ENCODE results near the gene CNOT1. TPM values are rescaled to one million over a fixed set of nuclear protein-coding genes. Genes with fewer than 3 reads are reported as not detected.

CNOT1 gene
- total RNA-seq, 2 donors from 2014 or later = 102 to 190 TPM

DNA sequence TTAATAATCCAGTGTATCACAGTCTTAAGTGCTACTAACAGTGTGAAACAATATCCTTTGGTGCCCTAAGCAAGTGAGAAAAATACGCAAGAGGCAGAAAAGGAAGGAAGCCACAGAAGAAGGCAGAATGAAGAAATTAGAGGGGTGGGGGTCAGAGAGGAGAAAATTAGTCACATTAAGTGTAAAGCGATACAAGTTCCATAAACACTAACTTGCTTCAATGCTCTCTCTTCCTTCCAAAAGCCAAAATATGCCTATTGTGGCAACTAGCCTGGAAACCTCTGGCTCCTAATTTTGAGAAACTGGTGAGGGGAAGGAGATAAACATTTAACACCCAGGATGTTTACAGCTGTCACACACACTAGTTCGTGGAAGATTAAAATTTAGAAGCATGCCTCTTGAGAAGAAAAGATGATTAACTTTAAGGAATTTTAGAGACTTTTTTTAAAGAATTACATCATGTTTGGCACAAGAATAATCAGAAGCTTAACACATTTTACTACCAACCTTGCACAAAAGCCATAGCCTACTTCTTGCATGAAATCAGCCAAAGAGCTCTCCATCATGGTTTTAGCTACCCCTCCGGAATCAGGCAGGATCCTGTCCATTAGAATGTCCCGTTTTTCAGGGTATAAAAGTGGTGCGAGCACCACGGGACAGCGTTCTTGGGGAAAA lies 44.7 kb downstream of the CNOT1 start:
- intact Hi-C loops (cut with DNase I) = no loop called here
- Histone ChIP-seq H3K9me3 (no peaks in the 10 kb centered on the region), H3K36me3 (peaks cover 0 to 7% of the 10 kb centered on the region in 2 donors), H3K27ac (no peak overlapping the region), H3K27me3 (replicated peaks; ENCODE audit: insufficient read depth) (no peaks in the 10 kb centered on the region), H3K4me3 (no peak overlapping the region), H3K4me1 (replicated peaks) (no peaks in the 10 kb centered on the region)
- 79% methylated on average over 8 of the region's 8 CpGs for WGBS
- no peak for DNase-seq (ENCODE audit: low spot score)
- TF ChIP-seq POLR2A (IDR thresholded peaks at IDR 0.05) (no peak), POLR2AphosphoS5 (IDR thresholded peaks at IDR 0.05) (no peak)
- TF ChIP-seq, protein P1, sequence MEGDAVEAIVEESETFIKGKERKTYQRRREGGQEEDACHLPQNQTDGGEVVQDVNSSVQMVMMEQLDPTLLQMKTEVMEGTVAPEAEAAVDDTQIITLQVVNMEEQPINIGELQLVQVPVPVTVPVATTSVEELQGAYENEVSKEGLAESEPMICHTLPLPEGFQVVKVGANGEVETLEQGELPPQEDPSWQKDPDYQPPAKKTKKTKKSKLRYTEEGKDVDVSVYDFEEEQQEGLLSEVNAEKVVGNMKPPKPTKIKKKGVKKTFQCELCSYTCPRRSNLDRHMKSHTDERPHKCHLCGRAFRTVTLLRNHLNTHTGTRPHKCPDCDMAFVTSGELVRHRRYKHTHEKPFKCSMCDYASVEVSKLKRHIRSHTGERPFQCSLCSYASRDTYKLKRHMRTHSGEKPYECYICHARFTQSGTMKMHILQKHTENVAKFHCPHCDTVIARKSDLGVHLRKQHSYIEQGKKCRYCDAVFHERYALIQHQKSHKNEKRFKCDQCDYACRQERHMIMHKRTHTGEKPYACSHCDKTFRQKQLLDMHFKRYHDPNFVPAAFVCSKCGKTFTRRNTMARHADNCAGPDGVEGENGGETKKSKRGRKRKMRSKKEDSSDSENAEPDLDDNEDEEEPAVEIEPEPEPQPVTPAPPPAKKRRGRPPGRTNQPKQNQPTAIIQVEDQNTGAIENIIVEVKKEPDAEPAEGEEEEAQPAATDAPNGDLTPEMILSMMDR (IDR thresholded peaks at IDR 0.05) = no peak

GRCh38 chr16:58582971-58583765 lies 46.5 kb downstream of the CNOT1 start:
- Histone ChIP-seq H3K27ac (no peak overlapping the region), H3K27me3 (replicated peaks; ENCODE audit: insufficient read depth) (no peaks in the 10 kb centered on the region), H3K4me3 (no peak overlapping the region), H3K4me1 (replicated peaks) (no peaks in the 10 kb centered on the region), H3K36me3 (peaks cover 0 to 7% of the 10 kb centered on the region in 2 donors), H3K9me3 (no peaks in the 10 kb centered on the region)
- 88% methylated on average over 8 of the region's 8 CpGs for WGBS
- no peak for DNase-seq (ENCODE audit: low spot score)
- TF ChIP-seq POLR2A (IDR thresholded peaks at IDR 0.05) = no peak
- TF ChIP-seq POLR2AphosphoS5 (IDR thresholded peaks at IDR 0.05) = no peak
- TF ChIP-seq, protein P1 (IDR thresholded peaks at IDR 0.05) = no peak
- intact Hi-C loops (cut with DNase I) = no loop called here

- H3K27me3 ChIP-seq (replicated peaks; ENCODE audit: insufficient read depth) = no peaks in the 10 kb centered on the region
- DNase-seq (ENCODE audit: low spot score) = no peak
- H3K9me3 ChIP-seq = no peaks in the 10 kb centered on the region
- intact Hi-C loops (cut with DNase I) = no loop called here
- H3K36me3 ChIP-seq = peaks cover 0 to 7% of the 10 kb centered on the region in 2 donors
- H3K4me3 ChIP-seq = no peak overlapping the region
- no peak overlapping the region for H3K27ac ChIP-seq
- H3K4me1 ChIP-seq (replicated peaks) = no peaks in the 10 kb centered on the region
- TF ChIP-seq, protein P1 (IDR thresholded peaks at IDR 0.05) = no peak
- TF ChIP-seq POLR2A (IDR thresholded peaks at IDR 0.05) (no peak), POLR2AphosphoS5 (IDR thresholded peaks at IDR 0.05) (no peak)
- 91% methylated on average over 6 of the region's 6 CpGs for WGBS
These were observed 47.5 kb downstream of the CNOT1 start for GRCh38 chr16:58582133-58582532.

DNA sequence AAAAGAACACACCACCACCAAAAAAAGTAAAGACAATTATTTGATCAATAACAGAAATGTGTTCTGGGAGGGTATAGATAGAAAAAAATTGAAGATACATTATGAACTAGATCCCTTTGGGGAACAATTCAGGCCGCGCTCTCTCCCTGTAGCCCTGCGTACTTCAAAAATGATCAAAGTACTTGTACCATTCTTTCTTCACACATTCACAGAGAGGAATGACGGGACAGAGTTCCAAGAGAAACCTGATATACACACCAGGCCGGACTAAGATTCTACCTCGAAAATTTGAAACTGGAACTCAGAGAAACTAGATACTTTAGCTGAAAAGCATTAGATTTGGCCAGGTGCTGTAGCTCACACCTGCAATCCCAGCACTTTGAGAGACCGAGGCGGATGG lies 50.0 kb downstream of the CNOT1 start:
- TF ChIP-seq POLR2A (IDR thresholded peaks at IDR 0.05) = no peak
- no peak for TF ChIP-seq POLR2AphosphoS5 (IDR thresholded peaks at IDR 0.05)
- TF ChIP-seq, protein P1 (IDR thresholded peaks at IDR 0.05) = no peak
- Histone ChIP-seq H3K4me1 (replicated peaks) (no peaks in the 10 kb centered on the region), H3K36me3 (peaks cover 4 to 16% of the 10 kb centered on the region in 2 donors), H3K27me3 (replicated peaks; ENCODE audit: insufficient read depth) (no peaks in the 10 kb centered on the region), H3K9me3 (no peaks in the 10 kb centered on the region), H3K4me3 (no peak overlapping the region), H3K27ac (no peak overlapping the region)
- no peak for DNase-seq (ENCODE audit: low spot score)
- intact Hi-C loops (cut with DNase I) = no loop called here
- 74% methylated on average over 8 of the region's 8 CpGs for WGBS

Data from prostate gland (tissue), 2 donors.